Activated T-helper 1 cell treated with Interleukin-2 at 50 U/mL for 16 hours (primary cell): ENCODE data around the gene HECTD4.
"Not testable (repeated sequence)": the region's sequence is repeated elsewhere in the genome, so short reads cannot be mapped to it uniquely, and the experiment has no call there.

Source experiments
- DNase-seq: peaks from one replicate; pipeline ENCODE4 v3.0.0-alpha.2; 2020; ENCODE audit warnings: low read depth

HECTD4 gene

GRCh38 chr12:112266473-112266872 lies 115.8 kb downstream of the HECTD4 start:
- no peak for DNase-seq

GRCh38 chr12:112261559-112261958 lies 120.7 kb downstream of the HECTD4 start:
- no peak for DNase-seq

- no peak for DNase-seq
Measured at GRCh38 chr12:112258926-112259325, 123.3 kb downstream of the HECTD4 start.

- DNase-seq = no peak
Measured at GRCh38 chr12:112256780-112257179, 125.5 kb downstream of the HECTD4 start.

- DNase-seq = no peak
Measured at GRCh38 chr12:112252184-112252583, 130.0 kb downstream of the HECTD4 start.

- DNase-seq = not testable (repeated sequence)
Measured at GRCh38 chr12:112244902-112245301, 137.3 kb downstream of the HECTD4 start.

GRCh38 chr12:112243255-112244110 lies 138.7 kb downstream of the HECTD4 start:
- no peak for DNase-seq

- DNase-seq = no peak
Measured at GRCh38 chr12:112241176-112241575, 141.1 kb downstream of the HECTD4 start.

- no peak for DNase-seq
Measured at GRCh38 chr12:112239881-112240280, 142.3 kb downstream of the HECTD4 start.

GRCh38 chr12:112239020-112239419 lies 143.2 kb downstream of the HECTD4 start:
- no peak for DNase-seq

GRCh38 chr12:112238441-112238840 lies 143.8 kb downstream of the HECTD4 start:
- no peak for DNase-seq

GRCh38 chr12:112236786-112237185 lies 145.4 kb downstream of the HECTD4 start:
- no peak for DNase-seq

- DNase-seq = no peak
Measured at GRCh38 chr12:112236386-112236785, 145.8 kb downstream of the HECTD4 start.

- DNase-seq = no peak
Measured at GRCh38 chr12:112234303-112234702, 147.9 kb downstream of the HECTD4 start.

GRCh38 chr12:112233242-112233641 lies 149.0 kb downstream of the HECTD4 start:
- no peak for DNase-seq

GRCh38 chr12:112230136-112230535 lies 152.1 kb downstream of the HECTD4 start:
- DNase-seq = no peak

- DNase-seq = no peak
Measured at GRCh38 chr12:112226768-112227167, 155.5 kb downstream of the HECTD4 start.

GRCh38 chr12:112220628-112221027 lies 161.6 kb downstream of the HECTD4 start:
- DNase-seq = not testable (repeated sequence)

- DNase-seq = no peak
Measured at GRCh38 chr12:112219195-112219594, 163.0 kb downstream of the HECTD4 start.

GRCh38 chr12:112218150-112218549 lies 164.1 kb downstream of the HECTD4 start:
- DNase-seq = no peak

- DNase-seq = no peak
Measured at GRCh38 chr12:112217647-112218046, 164.6 kb downstream of the HECTD4 start.

GRCh38 chr12:112216223-112216622 lies 166.0 kb downstream of the HECTD4 start:
- DNase-seq = no peak

GRCh38 chr12:112214064-112214463 lies 168.2 kb downstream of the HECTD4 start:
- DNase-seq = no peak

GRCh38 chr12:112208301-112208910 lies 173.8 kb downstream of the HECTD4 start:
- no peak for DNase-seq
